RWPE1 (cell line): Measurements from ENCODE around the gene INO80B.
"Not testable (repeated sequence)": the region's sequence is repeated elsewhere in the genome, so short reads cannot be mapped to it uniquely, and the experiment has no call there.

ENCODE experiments used
- CTCF ChIA-PET: fragments of 350-600 bp; sonication (Branson Sonifier 250); formaldehyde crosslinking; extraction: SDS; loops from one replicate; lab custom pipeline; 2021; lab: Yijun Ruan, JAX
- POLR2A ChIA-PET: fragments of 400-600 bp; formaldehyde crosslinking; extraction: SDS; loops from one replicate; lab custom pipeline; 2020; ENCODE audit warnings: antibody characterized with exemption; ENCODE audit not compliant: low non-redundant PET; lab: Yijun Ruan, JAX
- DNase-seq: peaks from one replicate; pipeline ENCODE4 v3.0.0; 2012; ENCODE audit warnings: low spot score
- H3K27ac ChIP-seq: fragments of 450-650 bp; 2 replicates; pipeline ENCODE4 v1.5.1; 2017
- TF ChIP-seq, protein P1 (sequence below): fragments of 450-650 bp; conservative IDR thresholded peaks from 2 replicates; pipeline ENCODE4 v1.5.1; 2017; ENCODE audit warnings: low read depth, mild to moderate bottlenecking

INO80B gene

DNA sequence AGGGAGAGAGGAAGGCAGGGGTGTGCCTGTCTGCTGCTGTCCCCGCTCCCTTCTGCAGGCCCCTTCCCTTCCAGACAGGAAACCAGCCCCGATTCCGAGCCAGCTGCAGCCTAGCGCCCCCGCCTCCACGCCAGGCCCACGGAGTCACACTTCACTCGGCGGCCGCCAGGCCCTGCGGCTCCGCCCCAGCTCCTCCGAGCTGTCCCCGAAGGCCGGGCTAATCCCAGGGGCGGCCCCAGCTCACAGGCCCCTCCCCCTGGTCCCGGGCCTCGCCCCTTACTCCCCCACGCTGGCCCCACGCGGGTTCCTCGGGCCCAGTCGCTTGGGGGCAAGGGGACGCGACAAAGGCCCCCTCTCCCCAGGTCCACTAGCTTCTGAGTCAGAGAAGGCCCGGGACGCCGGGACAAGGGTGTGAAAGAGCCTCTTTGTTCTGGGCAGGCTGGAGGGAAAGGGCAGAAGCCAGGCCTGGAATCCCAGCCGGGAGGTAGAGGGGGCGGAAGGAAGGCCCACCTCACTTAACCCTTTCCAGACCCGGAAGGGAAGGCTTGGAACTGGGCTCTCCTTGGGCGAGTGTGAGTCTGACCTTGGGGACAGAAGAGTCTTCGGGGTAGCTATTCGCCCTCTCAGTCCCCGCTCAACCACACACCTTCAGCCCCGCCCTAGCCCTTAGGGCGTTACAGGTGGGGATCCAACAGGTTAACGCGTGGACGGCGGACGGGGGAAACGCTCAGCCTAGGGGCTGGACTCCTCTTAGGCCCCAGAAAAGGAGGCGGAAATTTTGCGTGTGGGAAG lies 14.3 kb upstream of the INO80B start:
- peak overlapping the region; percentile 94 for H3K27ac ChIP-seq
- POLR2A ChIA-PET, result interaction anchor here (0.5 to 1.4 kb wide), 3 partner anchors 9 to 18 kb away, joined by 3 to 5 read pairs (median 3); partner anchors contain the start of gene WBP1
- TF ChIP-seq, protein P1, sequence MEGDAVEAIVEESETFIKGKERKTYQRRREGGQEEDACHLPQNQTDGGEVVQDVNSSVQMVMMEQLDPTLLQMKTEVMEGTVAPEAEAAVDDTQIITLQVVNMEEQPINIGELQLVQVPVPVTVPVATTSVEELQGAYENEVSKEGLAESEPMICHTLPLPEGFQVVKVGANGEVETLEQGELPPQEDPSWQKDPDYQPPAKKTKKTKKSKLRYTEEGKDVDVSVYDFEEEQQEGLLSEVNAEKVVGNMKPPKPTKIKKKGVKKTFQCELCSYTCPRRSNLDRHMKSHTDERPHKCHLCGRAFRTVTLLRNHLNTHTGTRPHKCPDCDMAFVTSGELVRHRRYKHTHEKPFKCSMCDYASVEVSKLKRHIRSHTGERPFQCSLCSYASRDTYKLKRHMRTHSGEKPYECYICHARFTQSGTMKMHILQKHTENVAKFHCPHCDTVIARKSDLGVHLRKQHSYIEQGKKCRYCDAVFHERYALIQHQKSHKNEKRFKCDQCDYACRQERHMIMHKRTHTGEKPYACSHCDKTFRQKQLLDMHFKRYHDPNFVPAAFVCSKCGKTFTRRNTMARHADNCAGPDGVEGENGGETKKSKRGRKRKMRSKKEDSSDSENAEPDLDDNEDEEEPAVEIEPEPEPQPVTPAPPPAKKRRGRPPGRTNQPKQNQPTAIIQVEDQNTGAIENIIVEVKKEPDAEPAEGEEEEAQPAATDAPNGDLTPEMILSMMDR, result no peak
- CTCF ChIA-PET, result interaction anchor here (1.0 kb wide), 1 partner anchor 14 kb away, joined by 3 read pairs; the partner anchor contains the start of gene INO80B
- DNase-seq, result peak; percentile 96

DNA sequence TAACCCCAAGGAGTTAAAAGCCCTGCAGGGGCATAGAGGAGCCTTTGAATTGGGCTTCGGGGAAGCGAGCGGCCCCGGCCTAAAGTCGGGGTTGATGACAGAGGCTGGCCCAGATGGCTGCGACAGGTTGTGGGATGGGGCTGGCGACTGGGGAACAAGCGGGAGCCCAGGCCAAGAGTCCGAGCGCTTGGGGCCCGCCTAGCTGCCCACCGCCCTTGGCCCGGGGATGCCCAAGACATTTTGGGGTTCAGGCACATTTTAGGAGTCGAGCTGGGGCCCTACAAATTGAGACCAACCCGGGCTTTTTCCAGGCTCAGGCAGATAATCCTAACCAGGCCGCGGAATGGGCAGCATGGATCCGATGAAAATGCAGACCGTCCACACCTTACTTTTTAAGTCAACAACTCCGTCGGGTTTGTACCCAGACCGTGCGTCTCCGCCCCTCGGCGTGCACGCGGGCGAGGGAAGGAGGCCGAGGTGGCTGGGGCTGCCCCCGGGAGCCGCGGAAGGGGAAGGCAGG lies 13.7 kb upstream of the INO80B start:
- TF ChIP-seq, protein P1, result no peak
- CTCF ChIA-PET, result interaction anchor here (0.5 kb wide), 1 partner anchor 30 kb away, joined by 3 read pairs; no protein-coding TSS in a partner anchor
- H3K27ac ChIP-seq, result peak overlapping the region; percentile 94
- POLR2A ChIA-PET, result no interaction called here
- DNase-seq, result no peak

DNA sequence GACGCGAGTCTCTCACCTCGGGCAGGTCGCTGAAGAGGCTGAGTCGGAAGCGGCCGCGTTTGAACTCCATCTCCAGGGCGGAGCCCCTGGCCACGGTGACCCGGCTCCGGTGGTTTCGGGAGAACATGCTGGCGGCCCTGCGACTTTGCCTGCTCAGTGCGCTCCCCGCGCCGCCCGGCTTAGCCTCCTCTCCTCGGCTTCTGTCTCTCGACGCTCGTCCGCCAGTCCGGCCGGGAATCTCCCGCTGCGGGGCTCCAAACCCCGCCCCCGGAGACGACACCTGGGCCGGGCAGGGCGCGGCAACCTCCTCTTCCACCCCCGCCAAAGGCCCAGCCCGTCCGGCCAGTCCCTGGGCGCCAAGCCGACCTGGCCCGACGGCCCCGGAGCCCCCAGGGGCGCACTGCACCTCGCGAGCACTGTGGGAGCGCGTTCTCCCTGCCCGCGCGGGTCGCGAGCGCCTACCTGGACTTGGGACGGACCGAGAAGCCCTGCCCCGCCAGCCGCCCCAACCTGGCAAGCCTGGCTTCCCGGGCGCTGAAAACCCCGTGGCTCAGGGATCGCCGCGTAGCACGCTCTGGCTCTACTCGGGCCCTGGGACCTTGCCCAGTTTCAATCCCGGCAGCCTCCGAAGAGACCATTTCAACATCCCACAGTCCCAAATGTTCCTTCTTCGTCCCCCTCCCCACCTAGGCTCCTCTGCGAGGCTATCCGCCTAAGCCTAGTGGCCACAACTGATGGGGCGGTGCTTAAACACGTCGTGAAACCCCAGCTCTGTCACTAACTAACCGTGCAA lies 13.0 kb upstream of the INO80B start, which contains the start of gene RTKN:
RTKN (minus strand) TSS at position 248 of the 793 bp plus-strand sequence; CDS start at position 127, 121 bp downstream.
- ChIA-PET POLR2A (interaction anchor here (0.6 to 1.2 kb wide), 2 partner anchors 13 to 20 kb away, joined by 3 to 4 read pairs; partner anchors contain the start of gene INO80B), CTCF (interaction anchor here (0.5 to 1.0 kb wide), 2 partner anchors 13 to 29 kb away, joined by 3 read pairs; no protein-coding TSS in a partner anchor)
- DNase-seq, result peak; percentile 88
- TF ChIP-seq, protein P1, result no peak
- peak within 1 kb of the TSS; percentile 94 for H3K27ac ChIP-seq

DNA sequence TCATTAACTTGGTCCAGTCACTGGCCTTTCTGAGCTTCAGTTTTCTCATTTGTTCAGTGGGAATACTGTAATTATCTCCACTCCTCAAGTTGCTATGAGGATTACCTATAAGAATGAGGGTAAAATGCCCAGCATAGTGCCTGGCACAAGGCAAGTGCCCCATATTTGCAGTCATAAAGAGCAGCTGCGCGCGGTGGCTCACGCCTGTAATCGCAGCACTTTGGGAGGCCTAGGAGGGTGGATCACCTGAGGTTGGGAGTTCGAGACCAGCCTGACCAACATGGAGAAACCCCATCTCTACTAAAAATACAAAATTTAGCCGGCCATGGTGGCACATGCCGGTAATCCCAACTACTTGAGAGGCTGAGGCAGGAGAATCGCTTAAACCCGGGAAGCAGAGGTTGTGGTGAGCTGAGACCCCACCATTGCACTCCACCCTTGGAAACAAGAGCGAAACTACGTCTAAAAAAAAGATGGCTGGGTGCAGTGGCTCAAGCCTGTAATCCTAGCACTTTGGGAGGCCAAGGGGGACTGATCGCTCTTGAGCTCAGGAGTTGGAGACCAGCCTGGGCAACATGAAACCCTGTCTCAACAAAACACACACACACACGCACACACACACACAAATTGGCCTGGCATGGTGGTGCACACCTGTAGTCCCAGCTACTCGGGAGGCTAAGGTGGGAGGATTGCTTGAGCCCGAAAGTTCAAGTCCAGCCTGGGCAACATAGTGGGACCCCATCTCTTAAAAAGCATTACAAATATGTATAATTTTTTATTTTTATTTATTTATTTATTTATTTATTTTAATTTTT lies 12.2 kb upstream of the INO80B start:
- not testable (repeated sequence) for DNase-seq
- ChIA-PET CTCF (interaction anchor here (1.0 kb wide), 1 partner anchor 12 kb away, joined by 3 read pairs; no protein-coding TSS in a partner anchor), POLR2A (interaction anchor here (0.6 to 1.2 kb wide), 2 partner anchors 12 to 21 kb away, joined by 3 to 4 read pairs; partner anchors contain the start of gene INO80B)
- peak overlapping the region; percentile 94 for H3K27ac ChIP-seq

DNA sequence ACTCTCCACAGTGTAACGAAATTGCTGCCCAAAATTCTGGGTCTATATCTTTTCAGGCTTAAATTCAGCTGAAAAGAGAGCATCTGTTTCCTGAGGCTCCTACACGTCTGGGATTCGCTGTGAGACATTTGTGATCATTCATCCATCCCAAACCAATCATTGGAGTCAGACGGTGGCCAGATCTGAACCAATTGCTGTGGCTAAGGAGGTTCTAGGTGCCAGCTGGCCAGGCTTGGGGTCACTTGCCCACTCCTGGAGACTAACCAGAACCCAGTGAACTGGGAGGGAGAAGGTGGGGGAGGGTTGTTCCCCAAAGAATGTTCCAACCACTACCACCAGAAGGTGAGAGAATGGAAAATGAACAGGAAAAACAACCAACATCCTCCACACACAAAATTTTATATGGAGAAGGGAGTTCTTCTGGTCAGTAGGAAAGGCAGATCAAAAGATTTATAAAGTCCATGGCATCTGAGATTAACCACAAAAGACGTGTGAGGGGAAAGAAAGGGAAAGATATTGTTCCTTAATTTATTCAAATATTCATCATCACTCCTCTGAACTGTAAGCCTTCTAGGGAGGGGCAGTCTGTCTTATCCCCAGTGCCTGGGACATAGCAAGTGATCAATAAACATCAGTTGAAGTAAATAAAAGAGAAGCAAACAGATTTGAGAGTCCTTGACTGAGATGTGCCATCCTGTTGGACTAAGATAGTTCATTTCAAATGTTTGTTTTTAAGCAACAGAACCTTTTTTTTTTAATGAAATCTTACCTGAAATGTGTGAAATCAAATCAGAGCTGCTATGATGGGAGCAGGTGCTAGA lies 10.2 kb upstream of the INO80B start:
- no peak for DNase-seq
- ChIA-PET POLR2A (no interaction called here), CTCF (no interaction called here)
- TF ChIP-seq, protein P1, result no peak
- H3K27ac ChIP-seq, result no peak overlapping the region
